UCSD-AML1 (cell line): Measurements from ENCODE around the gene INSIG1.
A peak's percentile ranks its signal among the peaks of the same experiment; 100 is the strongest.

ENCODE experiments used
- DNase-seq: peaks from one replicate; lab custom pipeline; 2025; ENCODE audit not compliant: unreplicated experiment; lab: John Stamatoyannopoulos, UW

The INSIG1 gene

DNA sequence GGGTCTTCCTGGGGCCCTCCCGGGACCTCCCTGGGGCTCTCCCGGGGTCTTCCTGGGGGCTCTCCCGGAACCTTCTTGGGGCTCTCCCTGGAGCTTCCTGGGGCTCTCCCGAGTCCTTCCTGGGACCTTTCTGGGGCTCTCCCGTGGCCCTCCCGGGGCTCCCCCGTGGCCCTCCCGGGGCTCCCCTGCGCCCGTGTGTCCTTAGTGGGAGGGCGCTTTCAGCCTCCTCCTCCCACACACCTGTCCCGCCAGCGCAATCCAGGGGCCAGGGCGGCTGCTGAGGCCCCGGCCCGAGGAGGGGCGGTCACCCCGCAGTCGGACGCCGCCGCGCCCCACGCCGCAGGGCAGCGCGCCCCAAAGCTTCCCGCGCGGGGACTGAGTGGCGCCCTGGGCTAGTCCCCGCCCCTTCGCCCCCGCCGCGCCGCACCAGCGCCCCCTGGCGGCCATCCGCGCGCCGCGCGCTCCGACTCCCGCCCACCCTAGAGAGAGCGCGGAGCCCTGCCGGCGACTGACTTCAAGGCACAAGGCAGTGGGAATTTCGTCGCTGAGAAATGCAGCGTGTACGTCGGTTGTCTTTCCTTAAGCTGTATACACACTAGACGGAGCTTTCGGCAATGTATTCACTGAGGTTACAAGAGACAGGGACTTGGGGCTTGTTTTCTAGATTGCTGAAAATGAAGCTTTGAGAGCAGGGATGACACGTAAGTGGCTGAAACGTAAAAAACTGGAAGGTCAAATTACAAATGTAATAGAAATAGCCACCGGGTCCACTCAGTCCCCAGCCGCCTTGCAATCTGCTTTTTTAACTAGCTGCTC, 47.1 kb downstream of the INSIG1 start:
- peak; percentile 62 for DNase-seq

DNA sequence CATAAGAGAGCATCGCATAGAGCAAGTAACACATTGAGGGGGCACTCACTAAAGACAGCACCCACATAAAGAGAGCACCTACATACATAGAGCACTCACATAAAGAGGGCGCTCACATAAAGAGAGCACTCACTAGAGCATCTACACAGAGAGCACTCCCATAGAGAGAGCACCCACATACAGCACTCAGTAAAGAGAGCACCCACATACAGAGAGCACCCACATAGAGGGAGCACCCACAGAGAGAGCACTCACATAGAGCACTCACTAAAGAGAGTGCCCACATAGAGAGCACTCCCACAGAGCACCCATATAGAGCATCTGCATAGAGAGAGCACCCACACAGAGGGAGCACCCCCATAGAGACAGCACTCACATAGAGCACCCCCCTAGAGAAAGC, 47.8 kb downstream of the INSIG1 start:
- no peak for DNase-seq

DNA sequence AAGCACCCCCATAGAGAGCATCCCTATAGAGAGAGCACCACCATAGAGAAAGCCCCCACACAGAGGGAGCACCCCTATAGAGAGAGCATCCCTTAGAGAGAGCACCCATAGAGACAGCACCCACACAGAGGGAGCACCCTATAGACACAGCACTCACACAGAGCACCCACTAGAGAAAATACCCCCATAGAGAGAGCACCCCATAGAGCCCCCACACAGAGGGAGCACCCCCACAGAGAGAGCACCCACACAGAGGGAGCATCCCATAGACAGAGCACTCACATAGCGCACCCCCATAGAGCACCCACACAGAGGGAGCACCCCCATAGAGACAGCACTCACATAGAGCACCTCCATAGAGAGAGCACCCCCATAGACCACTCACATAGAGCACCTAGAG, 48.6 kb downstream of the INSIG1 start:
- no peak for DNase-seq

DNA sequence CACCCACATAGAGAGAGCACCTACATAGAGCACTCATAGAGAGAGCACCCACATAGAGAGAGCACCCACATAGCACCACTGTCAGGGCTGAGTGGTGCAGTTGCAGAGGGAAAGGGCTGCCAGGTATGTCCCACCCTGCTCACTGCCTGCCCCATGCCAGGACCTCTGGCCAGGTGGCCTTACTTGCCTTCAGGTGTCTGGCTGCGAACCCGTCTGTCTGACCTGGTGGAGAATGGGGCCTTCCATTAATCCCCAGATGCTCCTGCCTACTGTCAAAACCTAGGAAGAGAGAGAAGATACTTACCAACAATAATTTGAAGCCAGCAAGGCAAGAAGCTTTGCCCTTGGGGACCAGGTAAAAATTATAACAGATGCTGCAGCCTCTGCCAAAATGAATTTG, 51.1 kb downstream of the INSIG1 start:
- no peak for DNase-seq

DNA sequence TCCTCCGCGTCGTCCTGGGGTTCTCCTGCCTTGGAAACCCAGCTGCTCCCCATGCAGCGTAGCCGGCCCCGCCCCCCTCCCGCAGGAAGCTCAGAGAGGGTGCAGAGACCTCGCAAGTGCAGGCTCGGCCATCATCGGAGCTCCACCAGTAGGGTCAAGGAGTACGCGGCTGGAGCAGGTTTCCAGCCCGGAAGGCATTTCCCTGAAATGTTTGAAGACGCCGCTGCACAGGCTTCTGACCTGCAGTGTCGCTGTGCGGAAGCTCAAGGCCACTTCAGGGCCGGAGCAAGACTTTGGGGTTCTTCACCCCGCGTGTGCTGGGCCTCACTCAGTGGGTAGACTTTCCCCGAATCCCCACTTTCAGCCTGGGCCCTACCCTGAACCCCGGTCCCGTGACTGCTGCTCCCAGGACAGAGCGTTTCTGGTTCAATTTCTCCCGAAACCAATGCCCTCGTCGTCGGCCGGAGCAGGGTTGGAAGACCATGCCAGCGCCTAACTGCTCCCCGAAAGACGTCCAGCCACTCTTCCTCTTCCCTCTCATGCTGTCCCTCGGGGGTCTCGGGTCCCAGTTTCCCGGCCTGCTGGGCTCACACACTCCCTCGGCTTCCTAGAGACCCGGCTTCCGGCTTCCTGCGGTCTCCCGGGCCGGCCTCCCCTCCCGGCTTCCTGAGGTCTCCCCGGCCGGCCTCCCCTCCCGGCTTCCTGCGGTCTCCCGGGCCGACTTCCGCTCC, 52.1 kb downstream of the INSIG1 start:
- DNase-seq = no peak

DNA sequence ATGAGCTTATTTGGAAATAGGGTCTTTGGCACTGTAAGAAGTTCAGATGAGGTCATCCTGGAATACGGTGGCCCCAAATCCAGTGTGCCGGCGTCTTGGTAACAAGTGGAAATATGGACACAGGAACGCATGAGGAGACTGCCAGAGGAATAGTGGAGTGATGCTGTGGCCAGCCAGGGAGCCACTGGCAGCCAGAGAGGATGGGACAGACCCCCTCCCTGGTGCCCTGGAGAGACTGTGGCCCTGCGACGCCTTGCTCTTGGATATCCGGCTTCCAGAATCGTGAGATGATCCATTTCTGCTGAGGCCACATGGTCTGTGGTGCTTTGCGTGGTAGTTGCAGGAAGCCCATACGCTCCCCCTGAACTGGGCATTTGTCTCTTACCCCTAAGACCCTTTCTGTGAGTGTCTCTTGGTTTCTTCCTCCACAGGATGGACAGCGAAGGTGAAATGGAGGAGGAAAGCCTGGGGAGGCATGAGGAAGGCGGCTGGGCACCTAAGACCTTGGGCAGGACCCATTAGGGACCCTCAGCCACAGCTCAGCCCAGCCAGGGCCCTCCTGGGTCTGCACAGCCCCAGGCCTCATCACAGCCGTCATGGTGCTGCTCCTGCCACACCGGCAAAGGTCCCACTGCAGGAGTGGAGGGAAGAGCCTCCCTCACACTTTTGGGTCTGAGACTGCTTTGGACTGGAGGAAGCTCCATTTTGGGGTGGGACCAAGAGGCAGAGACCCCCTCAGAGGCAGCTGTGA, 53.6 kb downstream of the INSIG1 start:
- no peak for DNase-seq

DNA sequence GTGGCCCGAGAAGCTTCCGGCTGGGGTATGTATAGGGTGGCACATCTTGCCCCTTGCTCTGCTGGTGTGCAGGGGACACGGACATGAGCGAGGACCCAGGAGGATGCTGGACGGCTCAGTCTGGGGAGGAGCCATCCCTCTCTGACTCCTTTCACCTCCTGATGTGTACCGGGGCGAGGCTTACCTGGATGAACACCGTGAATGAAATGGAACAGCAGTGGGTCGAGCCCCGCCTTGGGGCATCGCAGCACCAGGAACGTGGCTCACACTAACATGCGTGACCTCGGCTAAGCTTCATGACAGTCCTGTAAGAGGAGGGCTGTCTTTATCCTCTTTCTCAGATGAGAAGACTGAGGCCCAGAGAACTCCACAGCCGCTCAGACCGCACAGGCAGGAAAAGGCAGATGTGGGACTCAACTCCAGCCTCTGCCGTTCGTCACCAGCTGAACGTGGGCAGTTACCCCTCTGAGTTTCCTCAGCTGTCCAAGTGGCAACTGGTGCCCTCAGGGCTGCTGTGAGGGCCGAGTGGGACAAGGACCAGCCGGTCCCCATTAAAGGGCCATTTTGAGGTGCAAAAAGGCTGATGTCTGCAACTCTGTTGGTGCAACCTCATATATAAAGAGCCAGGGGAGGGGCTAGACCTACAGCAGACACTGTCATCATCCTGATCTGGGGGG, 54.5 kb downstream of the INSIG1 start:
- DNase-seq = no peak

DNA sequence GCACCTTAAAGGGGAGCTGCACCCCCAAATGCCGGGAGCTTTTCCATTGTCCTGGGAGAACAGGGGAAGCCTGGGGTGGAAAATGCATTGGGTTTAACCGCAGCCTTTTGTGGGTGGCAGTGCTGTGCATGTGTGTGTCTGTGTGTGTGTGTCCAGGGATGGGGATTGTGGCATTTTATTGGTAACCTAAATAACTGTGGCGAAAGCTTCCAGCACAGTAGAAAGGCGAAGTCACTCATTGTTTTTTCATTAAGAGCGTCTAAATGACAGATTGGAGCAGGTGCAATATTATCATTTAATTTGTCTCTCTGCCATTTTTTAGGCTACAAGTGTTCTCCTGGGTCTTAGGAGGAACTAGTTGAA, 55.1 kb downstream of the INSIG1 start:
- DNase-seq = no peak

DNA sequence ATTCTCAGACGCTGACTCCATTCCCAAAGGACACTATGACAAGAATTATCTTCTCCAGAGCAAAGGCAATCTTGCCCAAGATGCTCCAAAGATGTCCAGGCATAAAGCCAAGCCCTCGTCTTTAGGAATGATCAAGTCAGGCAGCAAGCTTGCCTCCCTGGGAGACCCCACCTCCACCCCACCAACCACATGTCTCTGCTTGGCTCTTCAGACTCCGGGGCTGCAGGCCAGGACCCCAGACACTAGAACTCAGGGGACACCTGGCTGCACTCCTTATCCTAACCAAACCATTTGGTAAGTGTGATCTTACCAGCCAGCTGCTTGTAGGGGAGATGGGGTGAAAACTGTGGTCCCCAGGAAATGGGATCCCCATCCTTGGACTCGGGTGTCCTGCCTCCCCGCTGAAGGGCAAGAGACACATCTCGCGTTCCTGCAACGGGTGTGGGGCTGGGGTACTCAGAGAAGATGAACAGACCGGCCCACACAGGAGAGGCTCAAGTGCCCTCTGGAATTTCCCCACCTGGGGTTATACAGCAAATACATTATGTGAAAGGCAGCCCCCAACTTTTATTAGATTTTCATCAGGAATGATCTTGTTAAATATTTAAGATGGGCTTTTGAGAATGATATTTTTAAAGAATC, 55.7 kb downstream of the INSIG1 start:
- DNase-seq = no peak

DNA sequence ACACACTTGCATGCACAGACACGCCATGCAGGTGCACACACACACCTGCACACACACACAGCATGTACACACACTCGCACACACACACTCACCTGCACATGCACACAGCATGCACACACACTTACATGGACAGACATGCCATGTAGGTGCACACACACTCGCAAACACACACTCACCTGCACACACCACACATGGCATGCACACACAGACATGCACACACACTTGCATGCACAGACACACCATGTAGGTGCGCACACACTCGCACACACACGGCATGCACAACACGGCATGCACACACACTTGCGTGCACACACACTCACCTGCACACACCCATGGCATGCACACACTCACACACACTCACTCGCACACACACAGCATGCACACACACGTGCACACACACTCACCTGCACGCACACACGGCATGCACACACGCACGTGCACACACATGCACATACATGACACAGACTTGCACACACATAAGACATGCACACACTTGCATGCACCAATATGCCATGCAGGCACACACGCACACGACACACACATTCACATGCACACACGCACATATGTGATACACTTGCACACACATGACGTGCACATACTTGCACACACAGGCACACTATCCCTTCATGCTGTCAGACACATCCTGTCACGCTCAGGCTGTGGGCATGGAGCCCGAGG, 56.8 kb downstream of the INSIG1 start:
- no peak for DNase-seq

DNA sequence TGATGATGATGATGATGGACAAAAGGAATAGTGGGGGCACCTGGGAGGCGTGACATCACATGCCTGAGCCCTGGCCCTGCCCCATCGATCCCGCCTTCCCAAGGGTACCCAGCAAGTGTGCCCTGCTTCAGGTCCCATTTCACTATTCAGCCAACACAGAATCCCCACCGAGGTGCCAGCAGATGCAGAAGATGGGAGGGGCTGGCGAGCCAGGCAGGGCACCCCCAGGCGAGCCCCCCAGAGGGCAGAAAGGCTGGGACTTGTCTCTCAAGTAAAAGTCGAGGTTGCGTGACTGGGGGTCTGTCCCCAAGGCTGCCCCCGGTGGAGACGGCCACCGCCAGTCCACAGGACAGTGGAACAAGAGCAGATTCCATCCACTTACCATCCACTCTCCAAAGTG, 57.5 kb downstream of the INSIG1 start:
- DNase-seq = no peak

DNA sequence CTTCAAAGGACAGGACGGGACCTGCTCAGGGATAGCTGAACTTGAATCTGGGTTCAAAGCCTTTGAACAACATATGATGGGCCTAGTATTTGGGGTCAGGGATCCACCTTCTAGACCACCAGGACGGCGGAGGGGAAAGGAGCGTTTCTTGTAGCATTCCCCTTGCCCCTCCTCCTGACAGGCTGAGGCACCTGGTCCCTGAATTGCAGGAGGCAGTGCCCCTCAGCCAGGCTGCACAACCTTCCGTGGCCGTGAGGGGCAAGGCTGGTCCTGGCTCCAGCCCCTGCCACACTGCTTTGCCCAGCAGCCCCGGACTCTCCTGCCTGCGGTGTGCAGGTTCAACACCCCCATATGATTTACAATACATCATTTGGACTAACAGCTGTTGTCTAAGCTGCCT, 58.1 kb downstream of the INSIG1 start:
- no peak for DNase-seq

DNA sequence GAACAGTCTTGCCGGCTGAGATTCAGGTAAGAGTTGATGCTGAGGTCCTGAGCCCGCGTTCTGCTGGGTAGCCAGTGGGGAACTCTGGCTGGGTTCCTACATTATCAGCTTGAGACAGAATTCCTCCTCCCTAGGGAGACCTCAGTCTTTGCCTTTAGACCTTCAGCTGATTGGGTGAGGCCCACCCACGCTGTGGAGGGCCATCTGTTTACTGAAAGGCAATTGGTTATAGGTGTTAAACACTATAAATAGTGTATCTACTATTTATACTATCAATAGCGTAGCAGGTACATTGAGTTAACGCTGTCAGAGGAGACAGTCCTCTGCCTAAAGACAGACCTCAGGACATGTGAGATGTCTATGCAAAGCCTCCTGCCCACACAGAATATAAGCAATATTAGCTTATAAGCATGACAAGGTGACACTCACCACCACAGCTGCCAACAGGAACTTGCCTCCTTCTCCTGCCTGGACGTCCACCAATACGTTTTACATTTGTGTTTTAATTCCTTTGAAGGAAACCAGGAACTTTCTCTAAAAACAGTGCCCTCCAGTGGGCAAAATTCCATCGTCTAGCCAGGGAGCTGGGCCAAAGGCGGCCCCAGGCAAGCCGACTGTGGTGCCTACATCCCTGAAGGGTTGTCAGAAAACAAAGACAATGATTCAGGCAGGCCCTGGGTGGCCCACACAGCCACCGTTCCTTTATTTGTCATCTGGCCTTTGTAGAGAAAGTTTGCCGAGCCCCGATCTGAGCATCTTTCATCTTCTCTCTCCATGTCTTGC, 58.8 kb downstream of the INSIG1 start:
- DNase-seq = no peak

DNA sequence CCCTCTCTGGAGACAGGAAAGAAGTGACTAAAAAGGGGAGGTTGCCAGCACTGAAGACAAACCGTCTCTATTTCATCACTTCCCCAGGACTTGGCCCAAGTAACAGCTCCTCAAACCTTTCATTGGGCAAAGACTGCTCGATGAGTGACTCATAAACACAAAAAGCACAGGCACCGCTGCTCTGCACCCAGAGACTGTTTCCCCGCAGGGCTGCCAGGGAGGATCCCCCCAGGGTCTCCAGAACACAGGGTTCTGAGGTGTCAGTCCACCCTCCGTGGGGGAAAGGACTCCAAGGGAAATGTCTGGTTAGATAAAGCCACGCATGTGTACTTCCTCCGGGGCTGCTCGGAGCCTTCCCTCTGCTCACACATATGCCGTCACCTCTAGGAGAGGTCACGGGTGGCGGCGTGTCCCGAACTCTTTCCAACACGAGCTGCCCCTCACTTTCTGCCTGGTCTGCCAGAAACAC, 59.9 kb downstream of the INSIG1 start:
- DNase-seq = peak; percentile 17

DNA sequence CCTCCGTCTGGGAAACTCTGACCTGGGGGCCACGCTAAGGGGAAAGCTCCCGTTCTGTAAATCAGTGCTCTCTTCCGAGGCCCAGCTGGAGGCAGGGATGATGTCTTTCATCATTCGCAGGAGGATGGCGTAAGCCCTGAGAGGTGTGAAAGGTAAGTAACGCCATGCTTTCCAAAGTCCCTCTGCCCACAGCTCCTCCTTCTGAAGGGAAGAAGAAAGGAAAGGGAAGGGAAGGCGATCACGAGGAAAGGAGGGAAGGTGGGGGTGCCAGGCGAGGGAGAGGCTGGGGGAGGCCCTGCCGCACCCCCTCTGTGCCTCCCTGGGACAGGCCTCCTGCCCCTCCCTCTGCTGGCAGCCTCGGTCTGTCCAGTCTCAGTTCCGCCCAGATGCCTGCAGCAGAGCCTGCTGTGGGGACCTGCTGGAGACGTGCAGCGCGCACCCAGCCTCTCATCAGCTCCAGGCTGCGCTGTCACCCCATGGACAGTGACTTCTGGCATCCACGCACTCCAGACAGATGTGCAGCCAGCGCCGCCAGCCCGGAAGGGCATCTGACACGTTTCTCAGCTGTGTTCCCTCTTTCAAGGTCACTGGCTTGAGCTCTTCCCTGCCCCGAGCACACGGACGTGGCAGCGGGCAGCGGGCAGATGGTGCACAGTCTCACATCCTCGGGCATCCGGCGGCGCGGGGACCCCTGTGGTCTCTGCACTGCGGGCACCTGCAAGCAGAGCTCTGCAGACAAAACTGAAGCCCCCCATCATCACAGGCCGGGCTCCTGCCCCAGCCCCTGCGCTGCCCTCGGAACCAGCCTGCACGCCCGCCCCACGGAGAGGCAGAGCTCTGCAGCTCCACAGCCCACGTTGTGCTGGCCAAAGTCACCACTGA, 60.6 kb downstream of the INSIG1 start:
- DNase-seq = no peak

DNA sequence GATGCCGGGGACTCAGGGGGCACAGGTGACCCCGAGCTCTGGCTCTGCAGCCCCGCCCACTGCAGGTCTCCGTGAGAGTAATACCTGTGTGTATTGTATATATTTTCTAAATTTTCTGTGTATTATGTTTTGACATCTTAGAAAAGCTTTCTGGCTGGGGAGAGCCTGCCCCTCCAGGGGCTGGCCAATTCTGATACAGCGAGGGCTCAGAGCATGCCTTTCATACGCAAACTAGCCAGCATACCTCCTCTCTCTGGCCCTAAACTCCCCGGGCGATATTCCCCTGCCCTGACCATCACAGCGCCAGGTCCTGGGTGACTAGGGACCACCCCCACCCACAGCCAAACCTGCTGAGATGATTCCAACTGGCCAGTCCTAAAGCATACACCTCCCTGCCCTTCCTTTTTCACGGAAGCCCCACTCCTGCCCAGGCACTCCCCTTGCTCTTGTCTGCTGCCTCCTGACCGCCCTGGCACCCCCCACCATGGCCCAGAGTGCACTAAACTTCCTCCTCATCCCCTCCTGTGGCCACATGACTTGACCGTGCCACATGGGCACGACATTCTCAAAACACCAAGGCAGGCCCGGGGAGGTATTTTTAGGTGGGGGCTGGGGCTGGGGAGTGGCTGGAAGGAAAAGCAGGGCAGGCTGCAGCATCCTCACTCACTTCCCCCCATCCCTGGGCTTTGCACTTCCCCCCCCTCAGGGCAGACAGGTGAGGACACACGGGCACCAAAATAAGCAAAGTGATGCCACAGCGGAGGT, 61.5 kb downstream of the INSIG1 start:
- no peak for DNase-seq
